ENCODE measurements around the gene PSME3IP1. TPM values are rescaled to one million over a fixed set of nuclear protein-coding genes. Genes with fewer than 3 reads are reported as not detected.
A peak's percentile ranks its signal among the peaks of the same experiment; 100 is the strongest.

The PSME3IP1 gene
- total and polyA plus RNA-seq, 2 of the 4 experiments (the other 2 are of a cell fraction) = 50.2 to 75.2 TPM

DNA sequence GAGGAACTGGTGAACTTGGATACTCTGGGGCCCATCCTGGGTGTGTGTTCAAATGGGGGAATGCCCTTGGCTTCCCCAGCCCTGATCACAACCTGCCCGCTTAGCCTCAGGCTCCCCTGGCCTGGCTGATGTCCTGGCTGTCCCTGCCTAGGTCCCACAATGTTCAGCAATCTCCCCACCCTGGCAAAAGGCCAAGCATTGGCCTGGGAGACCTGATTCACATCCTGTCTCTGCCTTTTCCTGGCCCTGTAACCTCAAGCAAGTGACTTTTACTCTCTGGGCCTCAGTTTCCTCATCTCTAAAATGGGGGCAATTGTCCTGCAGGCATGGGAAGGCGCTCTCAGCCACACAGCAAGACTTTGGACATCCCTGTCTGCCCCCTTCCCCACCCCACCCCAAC lies 79.1 kb downstream of the PSME3IP1 start:
- no CpG with 5 or more reads among the region's 2 CpGs for WGBS, 2 experiments (ENCODE audit: extremely low coverage in 2 of 2, insufficient read length in 1 of 2)
- dilution Hi-C loops (cut with HindIII; ENCODE audit: low sequenced_read_pairs, unreplicated experiment) = no loop called here

More for the DNA sequence above, 79.1 kb downstream of the PSME3IP1 start:
- Histone ChIP-seq H3K23ac (ENCODE audit: low read depth, low read length) (no peak overlapping the region; the same call in 1 of the 2 replicates), H3K4me3 (ENCODE audit: insufficient read depth, low read depth, low read length) (no peak overlapping the region), H3K18ac (ENCODE audit: low read depth, low read length) (no peak overlapping the region), H2BK15ac (ENCODE audit: low read depth, low read length) (no peak overlapping the region), H4K5ac (ENCODE audit: low read depth, low read length) (no peak overlapping the region), H3K27ac (ENCODE audit: insufficient read depth, low read length) (no peak overlapping the region), H2BK5ac (ENCODE audit: low read depth, low read length, poor library complexity, severe bottlenecking) (no peak overlapping the region), H3K9me3 (ENCODE audit: control insufficient read depth, insufficient read depth, low read length) (no peaks in the 10 kb centered on the region), H3K9ac (ENCODE audit: low read depth, low read length) (no peak overlapping the region), H3K56ac (ENCODE audit: extremely low read depth, insufficient read depth, low read length) (no peak overlapping the region; the same call in 1 of the 2 replicates), H3K36me3 (ENCODE audit: control insufficient read depth, insufficient read depth, low read length) (no peaks in the 10 kb centered on the region), H3K4me1 (ENCODE audit: control insufficient read depth, insufficient read depth, low read length) (no peaks in the 10 kb centered on the region), H3K9me1 (ENCODE audit: insufficient read depth, low read length) (peaks cover 9% of the 10 kb centered on the region; the same call in 1 of the 2 replicates), H4K20me1 (ENCODE audit: insufficient read depth, low read length) (peaks cover 14% of the 10 kb centered on the region), H3K79me1 (ENCODE audit: low read depth in 1 of 2, low read length in 2 of 2) (peaks cover 4 to 32% of the 10 kb centered on the region in 2 experiments; a peak in 2 of 4 replicates), H3K27me3 (ENCODE audit: control insufficient read depth, insufficient read depth, low read length) (no peaks in the 10 kb centered on the region), H3K4ac (ENCODE audit: low read depth, low read length) (no peak overlapping the region; the same call in 1 of the 2 replicates), H4K8ac (ENCODE audit: low read depth in 2 of 2, low read length in 2 of 2) (no peak overlapping the region), H2BK20ac (ENCODE audit: low read depth, low read length) (no peak overlapping the region), H3K14ac (replicated peaks; ENCODE audit: low read depth, low read length) (no peak overlapping the region), H4K91ac (ENCODE audit: insufficient read depth, low read depth, low read length) (no peak overlapping the region), H2AK9ac (replicated peaks; ENCODE audit: low read depth, low read length, poor library complexity) (peak overlapping the region; percentile 45), H2BK120ac (ENCODE audit: low read depth, low read length) (no peak overlapping the region), H3K4me2 (ENCODE audit: low read depth, low read length) (no peak overlapping the region), H2AK5ac (ENCODE audit: low read depth, low read length) (no peak overlapping the region), H2AFZ (replicated peaks; ENCODE audit: low read length, poor library complexity) (no peak overlapping the region)
- no peak for DNase-seq
- in situ Hi-C loops (cut with MboI; ENCODE audit: low sequenced_read_pairs) (no loop called here), intact Hi-C loops (cut with micrococcal nuclease) (no loop called here)
- POLR2A ChIA-PET (ENCODE audit: unreplicated experiment) = interaction anchor here (0.6 kb wide), 1 partner anchor 46 kb away, joined by 18 read pairs; no protein-coding TSS in a partner anchor
- CTCF ChIA-PET = interaction anchor here (0.8 kb wide), 1 partner anchor 13 kb away, joined by 3 read pairs; no protein-coding TSS in a partner anchor
- no peak for ATAC-seq (ENCODE audit: low read depth)
- no TSS peak for BruUV-seq (replicated peaks)
- TF ChIP-seq, protein P1, sequence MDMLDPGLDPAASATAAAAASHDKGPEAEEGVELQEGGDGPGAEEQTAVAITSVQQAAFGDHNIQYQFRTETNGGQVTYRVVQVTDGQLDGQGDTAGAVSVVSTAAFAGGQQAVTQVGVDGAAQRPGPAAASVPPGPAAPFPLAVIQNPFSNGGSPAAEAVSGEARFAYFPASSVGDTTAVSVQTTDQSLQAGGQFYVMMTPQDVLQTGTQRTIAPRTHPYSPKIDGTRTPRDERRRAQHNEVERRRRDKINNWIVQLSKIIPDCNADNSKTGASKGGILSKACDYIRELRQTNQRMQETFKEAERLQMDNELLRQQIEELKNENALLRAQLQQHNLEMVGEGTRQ (IDR thresholded peaks at IDR 0.05; ENCODE audit: low read depth, low read length) = no peak
- TF ChIP-seq FOS (IDR thresholded peaks at IDR 0.05; ENCODE audit: low read depth, low read length) (no peak), CEBPB (IDR thresholded peaks at IDR 0.05; ENCODE audit: low read depth, low read length) (no peak), SMC3 (IDR thresholded peaks at IDR 0.05; ENCODE audit: low read depth, low read length) (no peak), RAD21 (IDR thresholded peaks at IDR 0.05; ENCODE audit: low read length) (no peak), CHD1 (IDR thresholded peaks at IDR 0.05; ENCODE audit: low read depth, low read length) (no peak), POLR2A (IDR thresholded peaks at IDR 0.05; ENCODE audit: low read depth, low read length) (no peak), MXI1 (IDR thresholded peaks at IDR 0.05; ENCODE audit: borderline replicate concordance, low read depth, low read length) (no peak), RCOR1 (IDR thresholded peaks at IDR 0.05; ENCODE audit: insufficient replicate concordance, low read length) (no peak), RFX5 (IDR thresholded peaks at IDR 0.05; ENCODE audit: low read depth, low read length) (no peak), BHLHE40 (IDR thresholded peaks at IDR 0.05; ENCODE audit: low read depth, low read length) (no peak), MAZ (IDR thresholded peaks at IDR 0.05; ENCODE audit: borderline replicate concordance, low read depth, low read length) (no peak), NFE2L2 (IDR thresholded peaks at IDR 0.05; ENCODE audit: low read depth, low read length) (no peak), MAFK (IDR thresholded peaks at IDR 0.05; ENCODE audit: low read depth, low read length) (no peak)
- TF ChIP-seq, protein P2, sequence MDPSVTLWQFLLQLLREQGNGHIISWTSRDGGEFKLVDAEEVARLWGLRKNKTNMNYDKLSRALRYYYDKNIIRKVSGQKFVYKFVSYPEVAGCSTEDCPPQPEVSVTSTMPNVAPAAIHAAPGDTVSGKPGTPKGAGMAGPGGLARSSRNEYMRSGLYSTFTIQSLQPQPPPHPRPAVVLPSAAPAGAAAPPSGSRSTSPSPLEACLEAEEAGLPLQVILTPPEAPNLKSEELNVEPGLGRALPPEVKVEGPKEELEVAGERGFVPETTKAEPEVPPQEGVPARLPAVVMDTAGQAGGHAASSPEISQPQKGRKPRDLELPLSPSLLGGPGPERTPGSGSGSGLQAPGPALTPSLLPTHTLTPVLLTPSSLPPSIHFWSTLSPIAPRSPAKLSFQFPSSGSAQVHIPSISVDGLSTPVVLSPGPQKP (IDR thresholded peaks at IDR 0.05; ENCODE audit: borderline replicate concordance, low read depth, low read length) = no peak
- TF ChIP-seq, protein P3, sequence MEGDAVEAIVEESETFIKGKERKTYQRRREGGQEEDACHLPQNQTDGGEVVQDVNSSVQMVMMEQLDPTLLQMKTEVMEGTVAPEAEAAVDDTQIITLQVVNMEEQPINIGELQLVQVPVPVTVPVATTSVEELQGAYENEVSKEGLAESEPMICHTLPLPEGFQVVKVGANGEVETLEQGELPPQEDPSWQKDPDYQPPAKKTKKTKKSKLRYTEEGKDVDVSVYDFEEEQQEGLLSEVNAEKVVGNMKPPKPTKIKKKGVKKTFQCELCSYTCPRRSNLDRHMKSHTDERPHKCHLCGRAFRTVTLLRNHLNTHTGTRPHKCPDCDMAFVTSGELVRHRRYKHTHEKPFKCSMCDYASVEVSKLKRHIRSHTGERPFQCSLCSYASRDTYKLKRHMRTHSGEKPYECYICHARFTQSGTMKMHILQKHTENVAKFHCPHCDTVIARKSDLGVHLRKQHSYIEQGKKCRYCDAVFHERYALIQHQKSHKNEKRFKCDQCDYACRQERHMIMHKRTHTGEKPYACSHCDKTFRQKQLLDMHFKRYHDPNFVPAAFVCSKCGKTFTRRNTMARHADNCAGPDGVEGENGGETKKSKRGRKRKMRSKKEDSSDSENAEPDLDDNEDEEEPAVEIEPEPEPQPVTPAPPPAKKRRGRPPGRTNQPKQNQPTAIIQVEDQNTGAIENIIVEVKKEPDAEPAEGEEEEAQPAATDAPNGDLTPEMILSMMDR (conservative IDR thresholded peaks at IDR 0.05; ENCODE audit: low read depth, low read length) = no peak
